Stimulated activated memory B cell treated with anti-CD40 and anti-IgM and Interleukin-4, amounts not matched to agents 10 μg/mL and 1 μg/mL and 100 μg/mL, for 72 hours (primary cell): ENCODE measurements around the gene SOX6.

Experiments
- ATAC-seq: fragments of 150-1000 bp; cut with Tn5 transposase; 2 replicates; pipeline ENCODE4 v1.10.0; 2021
- H3K27ac Mint-ChIP-seq: one replicate; pipeline ENCODE4 v1.8.0; 2022; ENCODE audit warnings: mild to moderate bottlenecking, mixed read lengths
- H3K27me3 Mint-ChIP-seq: one replicate; pipeline ENCODE4 v1.8.0; 2022; ENCODE audit warnings: mixed read lengths
- H3K36me3 Mint-ChIP-seq: one replicate; pipeline ENCODE4 v1.8.0; 2022; ENCODE audit warnings: mixed read lengths
- H3K4me1 Mint-ChIP-seq: one replicate; pipeline ENCODE4 v1.8.0; 2022; ENCODE audit warnings: mixed read lengths
- H3K4me3 Mint-ChIP-seq: one replicate; pipeline ENCODE4 v1.8.0; 2022; ENCODE audit warnings: mild to moderate bottlenecking, moderate library complexity, mixed read lengths
- H3K9me3 Mint-ChIP-seq: one replicate; pipeline ENCODE4 v1.8.0; 2022; ENCODE audit warnings: mixed read lengths

The SOX6 gene

GRCh38 chr11:16179676-16180075, 176.7 kb downstream of the SOX6 start:
- Mint-ChIP-seq H3K27me3 (no peaks in the 10 kb centered on the region), H3K4me3 (no peak overlapping the region), H3K36me3 (no peaks in the 10 kb centered on the region), H3K4me1 (no peaks in the 10 kb centered on the region), H3K9me3 (no peaks in the 10 kb centered on the region), H3K27ac (no peak overlapping the region)
- no peak for ATAC-seq

DNA sequence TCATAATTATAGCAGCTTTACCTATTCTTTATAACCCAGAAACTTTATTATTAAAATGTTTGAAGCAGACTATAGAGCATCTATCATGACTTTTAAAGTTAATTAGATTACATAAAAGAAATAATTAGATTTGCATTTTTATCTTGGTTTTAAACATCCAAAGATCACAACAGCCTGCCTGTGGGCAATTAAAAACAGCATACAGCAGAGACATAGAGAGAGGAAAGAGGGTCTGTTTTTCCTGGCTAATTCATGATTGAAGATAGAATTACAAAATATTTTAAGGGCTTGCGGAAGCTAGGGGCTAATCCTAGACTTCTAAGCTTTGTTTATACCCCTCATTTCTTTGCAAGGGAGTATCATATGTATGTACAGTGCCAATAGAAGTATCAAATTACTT, 178.1 kb downstream of the SOX6 start:
- H3K4me1 Mint-ChIP-seq, result no peaks in the 10 kb centered on the region
- no peaks in the 10 kb centered on the region for H3K9me3 Mint-ChIP-seq
- no peak overlapping the region for H3K27ac Mint-ChIP-seq
- no peak for ATAC-seq
- no peaks in the 10 kb centered on the region for H3K27me3 Mint-ChIP-seq
- H3K36me3 Mint-ChIP-seq, result no peaks in the 10 kb centered on the region
- H3K4me3 Mint-ChIP-seq, result no peak overlapping the region

DNA sequence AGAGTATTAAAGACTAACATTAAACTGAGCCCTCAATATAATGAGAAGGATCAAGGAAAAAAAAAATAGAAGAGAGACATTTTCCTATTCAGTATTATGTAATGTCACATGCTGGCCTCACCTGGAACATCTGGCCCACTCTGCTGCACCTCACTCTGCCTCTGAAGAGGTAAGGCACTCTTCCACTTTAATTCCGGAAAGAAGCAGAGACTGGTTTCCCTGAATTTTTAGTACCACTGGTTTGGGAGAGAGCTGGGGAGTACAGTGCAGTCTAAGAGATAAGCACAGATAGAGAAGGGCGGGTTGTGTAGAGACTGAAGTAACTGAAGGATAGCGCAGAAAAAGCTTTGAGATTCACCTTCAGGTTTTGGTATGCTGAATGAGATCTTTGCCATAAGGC, 178.7 kb downstream of the SOX6 start:
- no peaks in the 10 kb centered on the region for H3K9me3 Mint-ChIP-seq
- ATAC-seq, result no peak
- no peaks in the 10 kb centered on the region for H3K4me1 Mint-ChIP-seq
- H3K4me3 Mint-ChIP-seq, result no peak overlapping the region
- no peaks in the 10 kb centered on the region for H3K27me3 Mint-ChIP-seq
- no peaks in the 10 kb centered on the region for H3K36me3 Mint-ChIP-seq
- no peak overlapping the region for H3K27ac Mint-ChIP-seq

- no peaks in the 10 kb centered on the region for H3K36me3 Mint-ChIP-seq
- no peak overlapping the region for H3K4me3 Mint-ChIP-seq
- H3K27me3 Mint-ChIP-seq, result no peaks in the 10 kb centered on the region
- H3K9me3 Mint-ChIP-seq, result no peaks in the 10 kb centered on the region
- H3K27ac Mint-ChIP-seq, result no peak overlapping the region
- no peaks in the 10 kb centered on the region for H3K4me1 Mint-ChIP-seq
- ATAC-seq, result no peak
Measured at GRCh38 chr11:16173798-16174197, 182.5 kb downstream of the SOX6 start.

DNA sequence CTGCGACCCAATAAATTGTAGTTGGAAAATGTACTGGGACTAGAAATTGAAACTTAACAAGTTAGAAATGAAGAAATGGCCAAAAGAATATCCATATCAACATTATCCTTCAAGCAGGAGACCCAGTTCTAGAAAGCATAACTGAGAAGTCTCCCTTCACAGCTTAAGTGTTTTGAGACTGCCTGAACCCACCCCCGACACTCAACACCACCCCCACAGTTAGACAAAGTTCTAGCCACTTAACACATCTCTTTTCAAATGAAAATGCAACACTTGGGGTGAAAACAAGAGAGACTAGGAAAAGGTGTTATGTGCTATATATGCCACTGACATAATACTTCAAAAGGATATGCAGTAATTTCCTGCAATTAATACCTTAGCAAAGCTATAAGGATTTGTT, 184.5 kb downstream of the SOX6 start:
- no peaks in the 10 kb centered on the region for H3K36me3 Mint-ChIP-seq
- no peak overlapping the region for H3K4me3 Mint-ChIP-seq
- H3K9me3 Mint-ChIP-seq, result no peaks in the 10 kb centered on the region
- H3K27ac Mint-ChIP-seq, result no peak overlapping the region
- no peaks in the 10 kb centered on the region for H3K4me1 Mint-ChIP-seq
- no peak for ATAC-seq
- H3K27me3 Mint-ChIP-seq, result no peaks in the 10 kb centered on the region

- Mint-ChIP-seq H3K9me3 (no peaks in the 10 kb centered on the region), H3K27me3 (no peaks in the 10 kb centered on the region), H3K4me3 (no peak overlapping the region), H3K4me1 (no peaks in the 10 kb centered on the region), H3K27ac (no peak overlapping the region), H3K36me3 (no peaks in the 10 kb centered on the region)
- no peak for ATAC-seq
Measured at GRCh38 chr11:16169956-16170847, 186.1 kb downstream of the SOX6 start.

- Mint-ChIP-seq H3K27ac (no peak overlapping the region), H3K4me3 (no peak overlapping the region), H3K27me3 (no peaks in the 10 kb centered on the region), H3K36me3 (no peaks in the 10 kb centered on the region), H3K4me1 (no peaks in the 10 kb centered on the region), H3K9me3 (no peaks in the 10 kb centered on the region)
- ATAC-seq, result no peak
Measured at GRCh38 chr11:16169541-16169940, 186.8 kb downstream of the SOX6 start.

DNA sequence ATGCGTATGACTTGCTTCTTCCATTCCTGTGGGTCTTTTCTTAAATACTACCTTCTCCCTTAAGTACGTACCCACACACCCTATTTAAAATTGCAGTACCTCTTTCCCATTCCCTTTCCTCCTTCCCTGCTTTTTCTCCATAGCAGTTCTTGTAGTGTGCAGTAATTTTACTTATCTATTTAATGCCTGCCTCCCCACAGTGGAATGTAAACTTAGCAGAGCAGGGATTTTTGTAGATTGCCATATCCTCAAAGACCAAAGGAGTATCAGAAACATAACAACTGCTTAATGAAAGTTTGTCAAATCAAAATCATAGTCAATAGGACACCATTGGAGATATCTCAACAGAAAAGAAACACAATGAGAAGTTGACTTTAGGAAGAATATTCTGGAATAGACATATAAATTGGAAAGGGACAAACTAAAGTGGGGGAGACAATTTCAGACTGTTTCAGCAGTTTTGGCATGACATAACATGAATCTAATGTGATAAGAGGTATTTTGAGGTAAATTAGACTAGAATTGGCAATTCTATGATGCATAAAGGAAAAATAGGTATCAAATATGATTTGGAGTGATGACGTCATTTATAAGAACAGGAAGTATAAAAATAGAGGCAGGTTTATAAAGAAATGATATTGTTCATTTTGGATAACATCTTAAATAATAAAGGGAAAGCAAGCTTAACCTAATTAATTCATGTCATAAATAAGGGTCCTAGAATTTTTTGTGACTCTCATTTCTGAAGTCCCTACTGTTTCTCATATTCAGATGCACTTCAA, 188.4 kb downstream of the SOX6 start:
- no peak for ATAC-seq

GRCh38 chr11:16166571-16166970, 189.8 kb downstream of the SOX6 start:
- H3K27ac Mint-ChIP-seq, result no peak overlapping the region
- ATAC-seq, result no peak
- H3K9me3 Mint-ChIP-seq, result no peaks in the 10 kb centered on the region
- H3K36me3 Mint-ChIP-seq, result no peaks in the 10 kb centered on the region
- no peak overlapping the region for H3K4me3 Mint-ChIP-seq
- H3K4me1 Mint-ChIP-seq, result no peaks in the 10 kb centered on the region
- no peaks in the 10 kb centered on the region for H3K27me3 Mint-ChIP-seq

More for the DNA sequence above, 188.4 kb downstream of the SOX6 start:
- Mint-ChIP-seq H3K27me3 (no peaks in the 10 kb centered on the region), H3K4me1 (no peaks in the 10 kb centered on the region), H3K4me3 (no peak overlapping the region), H3K9me3 (no peaks in the 10 kb centered on the region), H3K36me3 (no peaks in the 10 kb centered on the region), H3K27ac (no peak overlapping the region)

- no peaks in the 10 kb centered on the region for H3K36me3 Mint-ChIP-seq
- no peaks in the 10 kb centered on the region for H3K4me1 Mint-ChIP-seq
- no peak for ATAC-seq
- no peak overlapping the region for H3K27ac Mint-ChIP-seq
- H3K4me3 Mint-ChIP-seq, result no peak overlapping the region
- no peaks in the 10 kb centered on the region for H3K9me3 Mint-ChIP-seq
- no peaks in the 10 kb centered on the region for H3K27me3 Mint-ChIP-seq
Measured at GRCh38 chr11:16160146-16160545, 196.2 kb downstream of the SOX6 start.

DNA sequence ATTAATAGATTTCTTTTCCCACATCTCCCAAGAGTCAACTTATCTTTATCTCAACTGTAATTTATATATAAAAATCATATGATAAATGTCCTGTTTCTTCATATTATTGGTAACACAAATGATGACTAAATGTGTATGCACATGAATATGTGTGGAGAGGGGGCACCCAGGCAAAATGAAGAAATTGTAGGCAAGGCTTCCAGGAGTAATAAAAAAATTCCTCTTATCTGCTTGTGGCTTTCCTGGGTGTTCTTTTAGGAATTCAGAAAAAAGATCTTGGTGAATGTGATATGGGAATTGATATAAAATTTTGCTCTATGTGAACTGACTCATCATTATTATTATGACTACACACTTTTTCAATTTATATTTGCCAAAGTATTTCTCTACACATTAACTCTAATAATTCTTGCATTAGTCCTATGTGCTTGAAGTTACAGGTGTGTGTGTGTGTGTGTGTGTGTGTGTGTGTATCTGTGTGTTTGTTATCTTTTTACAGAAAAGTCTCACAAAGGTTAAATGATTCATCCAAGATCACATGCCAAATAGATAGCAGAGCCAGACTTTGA, 197.8 kb downstream of the SOX6 start:
- Mint-ChIP-seq H3K4me3 (no peak overlapping the region), H3K36me3 (no peaks in the 10 kb centered on the region), H3K4me1 (no peaks in the 10 kb centered on the region), H3K27me3 (no peaks in the 10 kb centered on the region), H3K9me3 (no peaks in the 10 kb centered on the region), H3K27ac (no peak overlapping the region)
- no peak for ATAC-seq

DNA sequence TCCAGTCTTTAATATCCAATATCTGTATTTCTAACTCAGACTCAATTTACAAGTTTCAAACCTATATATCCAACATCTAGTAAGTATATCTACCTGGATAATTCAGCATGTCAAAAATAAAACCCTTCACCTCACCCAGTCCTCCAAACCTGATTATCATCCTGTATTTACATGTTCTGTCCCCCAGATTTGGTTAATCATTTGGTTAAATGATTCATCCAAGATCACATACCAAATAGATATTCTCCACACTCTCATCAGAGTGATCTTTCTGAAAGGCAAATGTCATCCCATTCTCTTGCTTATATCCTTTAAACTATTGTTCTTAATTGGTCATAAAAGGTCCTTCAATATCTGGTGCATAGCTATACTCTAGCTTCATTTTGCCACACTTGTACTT, 199.0 kb downstream of the SOX6 start:
- ATAC-seq, result no peak
- H3K4me3 Mint-ChIP-seq, result no peak overlapping the region
- no peak overlapping the region for H3K27ac Mint-ChIP-seq
- no peaks in the 10 kb centered on the region for H3K27me3 Mint-ChIP-seq
- H3K4me1 Mint-ChIP-seq, result no peaks in the 10 kb centered on the region
- no peaks in the 10 kb centered on the region for H3K36me3 Mint-ChIP-seq
- H3K9me3 Mint-ChIP-seq, result no peaks in the 10 kb centered on the region

DNA sequence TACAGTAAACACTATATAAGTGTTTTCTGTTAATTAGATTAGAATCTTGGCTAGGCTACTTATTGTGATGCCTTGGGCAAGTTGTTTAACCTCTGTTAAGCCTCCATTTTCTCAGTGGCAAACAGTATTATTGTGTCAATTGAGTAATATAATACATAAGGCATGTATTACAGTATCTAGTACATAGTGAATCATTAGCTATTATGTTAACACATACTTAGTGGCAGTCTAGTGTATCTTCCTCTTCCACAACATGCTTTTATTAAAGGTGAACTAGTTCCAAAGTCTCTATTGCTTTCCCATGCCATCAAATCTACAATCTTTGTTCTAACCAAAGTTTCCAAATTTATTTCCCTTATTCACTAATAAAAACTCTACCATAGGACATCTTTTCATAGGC, 200.9 kb downstream of the SOX6 start:
- Mint-ChIP-seq H3K36me3 (no peaks in the 10 kb centered on the region), H3K4me3 (no peak overlapping the region), H3K27me3 (no peaks in the 10 kb centered on the region), H3K27ac (no peak overlapping the region), H3K9me3 (no peaks in the 10 kb centered on the region), H3K4me1 (no peaks in the 10 kb centered on the region)
- no peak for ATAC-seq

- H3K27ac Mint-ChIP-seq, result no peak overlapping the region
- no peaks in the 10 kb centered on the region for H3K9me3 Mint-ChIP-seq
- H3K4me3 Mint-ChIP-seq, result no peak overlapping the region
- ATAC-seq, result no peak
- H3K27me3 Mint-ChIP-seq, result no peaks in the 10 kb centered on the region
- no peaks in the 10 kb centered on the region for H3K36me3 Mint-ChIP-seq
- no peaks in the 10 kb centered on the region for H3K4me1 Mint-ChIP-seq
Measured at GRCh38 chr11:16154715-16155396, 201.5 kb downstream of the SOX6 start.

- H3K9me3 Mint-ChIP-seq, result no peaks in the 10 kb centered on the region
- ATAC-seq, result no peak
Measured at GRCh38 chr11:16153951-16154350, 202.4 kb downstream of the SOX6 start.

More at GRCh38 chr11:16153951-16154350, 202.4 kb downstream of the SOX6 start:
- Mint-ChIP-seq H3K27me3 (no peaks in the 10 kb centered on the region), H3K4me3 (no peak overlapping the region), H3K4me1 (no peaks in the 10 kb centered on the region), H3K36me3 (no peaks in the 10 kb centered on the region), H3K27ac (no peak overlapping the region)
